GM10248 (cell line): ENCODE measurements around the gene C2CD4A.
"Not testable (repeated sequence)": the region's sequence is repeated elsewhere in the genome, so short reads cannot be mapped to it uniquely, and the experiment has no call there.

Source experiments
- CTCF ChIA-PET: fragments of 300-600 bp; sonication (Branson Sonifier 250); formaldehyde crosslinking; extraction: SDS; loops from one replicate; lab custom pipeline; 2021; ENCODE audit warnings: antibody characterized with exemption; lab: Yijun Ruan, JAX
- POLR2A ChIA-PET: fragments of 350-650 bp; sonication (Branson Sonifier 250); formaldehyde crosslinking; extraction: SDS; loops from one replicate; lab custom pipeline; 2020; ENCODE audit warnings: antibody characterized with exemption; lab: Yijun Ruan, JAX
- DNase-seq: peaks from one replicate; pipeline ENCODE4 v3.0.0; 2012; ENCODE audit errors: extremely low spot score
- CTCF ChIP-seq: IDR thresholded peaks from 2 replicates; pipeline ENCODE4 v1.5.1; 2012; ENCODE audit warnings: mild to moderate bottlenecking, low read depth; ENCODE audit errors: extremely low read depth, missing control alignments, control extremely low read depth

Gene C2CD4A

GRCh38 chr15:62027916-62028315 lies 38.9 kb upstream of the C2CD4A start:
- no peak for DNase-seq
- no peak for TF ChIP-seq CTCF
- ChIA-PET POLR2A (no interaction called here), CTCF (no interaction called here)

- no peak for TF ChIP-seq CTCF
- POLR2A ChIA-PET, result no interaction called here
- no peak for DNase-seq
- CTCF ChIA-PET, result interaction anchor here (0.8 to 0.9 kb wide), 2 partner anchors 24 to 33 kb away, joined by 3 read pairs; no protein-coding TSS in a partner anchor
Observed at GRCh38 chr15:62035256-62035924, 31.4 kb upstream of the C2CD4A start.

GRCh38 chr15:62046078-62046743 lies 20.6 kb upstream of the C2CD4A start:
- no peak for TF ChIP-seq CTCF
- POLR2A ChIA-PET, result no interaction called here
- DNase-seq, result no peak
- CTCF ChIA-PET, result no interaction called here

- TF ChIP-seq CTCF, result no peak
- POLR2A ChIA-PET, result no interaction called here
- DNase-seq, result no peak
- CTCF ChIA-PET, result interaction anchor here (0.7 kb wide), 1 partner anchor 17 kb away, joined by 3 read pairs; no protein-coding TSS in a partner anchor
Observed at GRCh38 chr15:62047282-62047827, 19.4 kb upstream of the C2CD4A start.

GRCh38 chr15:62048254-62048653 lies 18.5 kb upstream of the C2CD4A start:
- DNase-seq, CTCF ChIA-PET, POLR2A ChIA-PET: not testable (repeated sequence)

- TF ChIP-seq CTCF, result no peak
- no peak for DNase-seq
- ChIA-PET POLR2A (no interaction called here), CTCF (no interaction called here)
Observed at GRCh38 chr15:62050115-62050514, 16.7 kb upstream of the C2CD4A start.

GRCh38 chr15:62051166-62051565 lies 15.6 kb upstream of the C2CD4A start:
- ChIA-PET POLR2A (no interaction called here), CTCF (interaction anchor here (1.5 kb wide), 1 partner anchor 9 kb away, joined by 4 read pairs; the partner anchor contains the start of gene VPS13C)
- no peak for TF ChIP-seq CTCF
- no peak for DNase-seq
